Fibroblast of the aortic adventitia (primary cell): ENCODE measurements around the gene PCDHGA10. TPM values are rescaled to one million over a fixed set of nuclear protein-coding genes. Genes with fewer than 3 reads are reported as not detected.
"Not testable (repeated sequence)": the region's sequence is repeated elsewhere in the genome, so short reads cannot be mapped to it uniquely, and the experiment has no call there.

Source experiments
- DNase-seq: peaks from one replicate; pipeline ENCODE4 v3.0.0-alpha.2; 2010; ENCODE audit warnings: low read depth
- H3K4me3 ChIP-seq: 2 replicates; pipeline ENCODE4 v1.5.1; 2011; ENCODE audit warnings: low read depth, mild to moderate bottlenecking, control low read depth, low read length, moderate library complexity
- total RNA-seq: library from RNA; depleted of rRNA; stranded (reverse); fragments of >200 nt; gene quantifications from 2 replicates; pipeline ENCODE4 v1.2.3, GENCODE V29; 2012; ENCODE audit warnings: low replicate concordance
- TF ChIP-seq, protein P1 (sequence below): IDR thresholded peaks from 2 replicates; pipeline ENCODE4 v1.5.1; 2011; ENCODE audit warnings: mild to moderate bottlenecking, low read length, control low read depth, inconsistent platforms; ENCODE audit not compliant: insufficient read depth

Gene PCDHGA10
- total RNA-seq, 1 donor, result 22.2 TPM

- H3K4me3 ChIP-seq, result no peak overlapping the region
- TF ChIP-seq, protein P1, sequence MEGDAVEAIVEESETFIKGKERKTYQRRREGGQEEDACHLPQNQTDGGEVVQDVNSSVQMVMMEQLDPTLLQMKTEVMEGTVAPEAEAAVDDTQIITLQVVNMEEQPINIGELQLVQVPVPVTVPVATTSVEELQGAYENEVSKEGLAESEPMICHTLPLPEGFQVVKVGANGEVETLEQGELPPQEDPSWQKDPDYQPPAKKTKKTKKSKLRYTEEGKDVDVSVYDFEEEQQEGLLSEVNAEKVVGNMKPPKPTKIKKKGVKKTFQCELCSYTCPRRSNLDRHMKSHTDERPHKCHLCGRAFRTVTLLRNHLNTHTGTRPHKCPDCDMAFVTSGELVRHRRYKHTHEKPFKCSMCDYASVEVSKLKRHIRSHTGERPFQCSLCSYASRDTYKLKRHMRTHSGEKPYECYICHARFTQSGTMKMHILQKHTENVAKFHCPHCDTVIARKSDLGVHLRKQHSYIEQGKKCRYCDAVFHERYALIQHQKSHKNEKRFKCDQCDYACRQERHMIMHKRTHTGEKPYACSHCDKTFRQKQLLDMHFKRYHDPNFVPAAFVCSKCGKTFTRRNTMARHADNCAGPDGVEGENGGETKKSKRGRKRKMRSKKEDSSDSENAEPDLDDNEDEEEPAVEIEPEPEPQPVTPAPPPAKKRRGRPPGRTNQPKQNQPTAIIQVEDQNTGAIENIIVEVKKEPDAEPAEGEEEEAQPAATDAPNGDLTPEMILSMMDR, result no peak
- DNase-seq, result no peak
Observed at GRCh38 chr5:141409598-141410306, 3.0 kb upstream of the PCDHGA10 start.

- no peak for DNase-seq
- TF ChIP-seq, protein P1, result no peak
- H3K4me3 ChIP-seq, result no peak overlapping the region
Observed at GRCh38 chr5:141411575-141411974, 1.2 kb upstream of the PCDHGA10 start.

DNA sequence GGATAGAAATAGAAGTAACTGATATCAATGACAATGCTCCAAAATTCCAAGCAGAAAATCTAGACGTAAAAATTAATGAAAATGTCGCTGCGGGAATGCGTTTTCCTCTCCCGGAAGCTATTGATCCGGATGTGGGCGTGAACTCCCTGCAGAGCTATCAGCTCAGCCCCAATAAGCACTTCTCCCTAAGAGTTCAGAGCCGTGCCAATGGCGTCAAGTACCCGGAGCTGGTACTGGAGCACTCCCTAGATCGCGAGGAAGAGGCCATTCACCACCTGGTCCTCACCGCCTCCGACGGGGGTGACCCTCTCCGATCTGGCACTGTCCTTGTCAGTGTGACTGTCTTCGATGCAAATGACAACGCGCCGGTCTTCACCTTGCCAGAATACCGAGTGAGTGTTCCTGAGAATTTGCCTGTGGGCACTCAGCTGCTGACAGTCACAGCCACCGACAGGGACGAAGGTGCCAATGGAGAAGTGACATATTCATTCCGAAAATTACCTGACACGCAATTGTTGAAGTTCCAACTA is 818 bp downstream of the PCDHGA10 start:
- no peak for DNase-seq
- H3K4me3 ChIP-seq, result peak overlapping the region; percentile 62

DNA sequence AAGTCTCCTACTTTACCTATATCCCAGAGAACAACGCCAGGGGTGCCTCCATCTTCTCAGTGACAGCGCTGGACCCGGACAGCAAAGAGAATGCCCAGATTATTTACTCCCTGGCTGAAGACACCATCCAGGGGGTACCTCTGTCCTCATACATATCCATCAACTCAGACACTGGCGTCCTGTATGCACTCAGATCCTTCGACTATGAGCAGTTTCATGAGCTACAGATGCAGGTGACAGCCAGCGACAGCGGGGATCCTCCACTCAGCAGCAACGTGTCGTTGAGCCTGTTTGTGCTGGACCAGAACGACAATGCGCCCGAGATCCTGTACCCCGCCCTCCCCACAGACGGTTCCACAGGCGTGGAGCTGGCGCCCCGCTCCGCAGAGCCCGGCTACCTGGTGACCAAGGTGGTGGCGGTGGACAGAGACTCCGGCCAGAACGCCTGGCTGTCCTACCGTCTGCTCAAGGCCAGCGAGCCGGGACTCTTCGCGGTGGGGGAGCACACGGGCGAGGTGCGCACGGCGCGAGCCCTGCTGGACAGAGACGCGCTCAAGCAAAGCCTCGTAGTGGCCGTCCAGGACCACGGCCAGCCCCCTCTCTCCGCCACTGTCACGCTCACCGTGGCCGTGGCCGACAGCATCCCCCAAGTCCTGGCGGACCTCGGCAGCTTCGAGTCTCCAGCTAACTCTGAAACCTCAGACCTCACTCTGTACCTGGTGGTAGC is 1.9 kb downstream of the PCDHGA10 start:
- not testable (repeated sequence) for DNase-seq

More for the DNA sequence above, 818 bp downstream of the PCDHGA10 start:
- TF ChIP-seq, protein P1, result no peak

DNA sequence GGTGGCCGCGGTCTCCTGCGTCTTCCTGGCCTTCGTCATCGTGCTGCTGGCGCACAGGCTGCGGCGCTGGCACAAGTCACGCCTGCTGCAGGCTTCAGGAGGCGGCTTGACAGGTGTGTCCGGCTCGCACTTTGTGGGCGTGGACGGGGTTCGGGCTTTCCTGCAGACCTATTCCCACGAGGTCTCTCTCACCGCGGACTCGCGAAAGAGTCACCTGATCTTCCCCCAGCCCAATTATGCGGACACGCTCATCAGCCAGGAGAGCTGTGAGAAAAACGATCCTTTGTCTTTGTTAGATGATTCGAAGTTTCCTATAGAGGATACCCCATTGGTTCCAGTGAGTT is 2.5 kb downstream of the PCDHGA10 start:
- DNase-seq, H3K4me3 ChIP-seq: not testable (repeated sequence)

More for the DNA sequence above, 1.9 kb downstream of the PCDHGA10 start:
- not testable (repeated sequence) for H3K4me3 ChIP-seq

DNA sequence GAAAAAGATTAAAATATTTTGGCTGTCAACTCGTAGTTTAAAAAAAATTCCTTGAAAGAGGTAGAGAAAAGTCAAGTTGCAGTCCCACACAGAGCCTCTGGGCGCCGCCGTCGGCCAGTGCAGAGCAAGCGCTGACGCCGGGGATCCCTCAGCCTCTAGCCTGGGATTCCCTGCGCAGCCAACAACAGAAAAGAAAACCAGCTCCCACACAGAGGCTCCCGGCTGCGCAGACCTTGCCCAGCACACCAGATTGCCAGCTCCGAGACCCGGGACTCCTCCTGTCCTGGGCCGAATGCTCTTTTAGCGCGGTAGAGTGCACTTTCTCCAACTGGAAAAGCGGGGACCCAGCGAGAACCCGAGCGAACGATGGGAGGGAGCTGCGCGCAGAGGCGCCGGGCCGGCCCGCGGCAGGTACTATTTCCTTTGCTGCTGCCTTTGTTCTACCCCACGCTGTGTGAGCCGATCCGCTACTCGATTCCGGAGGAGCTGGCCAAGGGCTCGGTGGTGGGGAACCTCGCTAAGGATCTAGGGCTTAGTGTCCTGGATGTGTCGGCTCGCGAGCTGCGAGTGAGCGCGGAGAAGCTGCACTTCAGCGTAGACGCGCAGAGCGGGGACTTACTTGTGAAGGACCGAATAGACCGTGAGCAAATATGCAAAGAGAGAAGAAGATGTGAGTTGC is 4.8 kb downstream of the PCDHGA10 start, which contains the start of gene PCDHGB7:
PCDHGB7 (plus strand) TSS at position 184 of the 679 bp plus-strand sequence; CDS start at position 367, 183 bp downstream.
- DNase-seq, result peak; percentile 87
- TF ChIP-seq, protein P1, result peak; percentile 87
- H3K4me3 ChIP-seq, result peak within 1 kb of the TSS; percentile 66

- TF ChIP-seq, protein P1, result no peak
- no peak for DNase-seq
- H3K4me3 ChIP-seq, result peak overlapping the region; percentile 25
Observed at GRCh38 chr5:141419074-141419880, 6.5 kb downstream of the PCDHGA10 start.
